ENCODE results near the gene THRAP3. TPM values are rescaled to one million over a fixed set of nuclear protein-coding genes. Genes with fewer than 3 reads are reported as not detected.

THRAP3 gene
- total and polyA plus RNA-seq, 9 of the 15 experiments (the other 6 are each of a cell fraction or from before 2014, with no cell fraction given): 66.2 to 135 (median 113) TPM

- FAIRE-seq (no peak), DNase-seq (ENCODE audit: extremely low read depth in 1 of 4, low spot score in 3 of 4) (no peak), ATAC-seq (no peak)
- TF ChIP-seq MCM2 (IDR thresholded peaks at IDR 0.05; ENCODE audit: low read depth): no peak
- TF ChIP-seq FOSL1 (tag; conservative IDR thresholded peaks at IDR 0.05): no peak
- no peak for TF ChIP-seq ZNF766 (CRISPR knock-in tag; conservative IDR thresholded peaks at IDR 0.05)
- TF ChIP-seq ZNF644 (tag; IDR thresholded peaks at IDR 0.05; ENCODE audit: low read depth): no peak
- no peak for TF ChIP-seq CHD4 (IDR thresholded peaks at IDR 0.05; ENCODE audit: insufficient read depth, insufficient replicate concordance, low read depth, low read length, poor library complexity, severe bottlenecking)
- TF ChIP-seq ZBTB43 (CRISPR knock-in tag; IDR thresholded peaks at IDR 0.05): no peak
- TF ChIP-seq ZBTB5 (IDR thresholded peaks at IDR 0.05): no peak
- no peak for TF ChIP-seq SNIP1 (IDR thresholded peaks at IDR 0.05; ENCODE audit: low read depth)
- TF ChIP-seq CXXC5 (CRISPR knock-in tag; IDR thresholded peaks at IDR 0.05): no peak
- no peak for TF ChIP-seq SIN3A (IDR thresholded peaks at IDR 0.05; ENCODE audit: borderline replicate concordance in 2 of 2, control insufficient read depth in 1 of 2, low read depth in 2 of 2, low read length in 2 of 2)
- no peak for TF ChIP-seq TRIM28 (IDR thresholded peaks at IDR 0.05)
- TF ChIP-seq MAFK (IDR thresholded peaks at IDR 0.05; ENCODE audit: low read length): no peak
- no peak for TF ChIP-seq SRSF7 (optimal IDR thresholded peaks at IDR 0.05; ENCODE audit: low read depth, low read length)
- Histone ChIP-seq H3K27ac (ENCODE audit: extremely low read depth, low read depth, low read length) (no peak overlapping the region), H3K27me3 (ENCODE audit: control insufficient read depth in 2 of 2, insufficient read depth in 2 of 2, low read length in 2 of 2) (no peaks in the 10 kb centered on the region), H2AFZ (ENCODE audit: low read depth, low read length) (no peak overlapping the region), H3K9ac (ENCODE audit: insufficient read depth in 1 of 2, low read depth in 2 of 2, low read length in 2 of 2) (0 out of 4 replicates have a peak overlapping the region, but pooled peaks of 1 of the 2 experiments have one; percentile 7), H4K20me1 (replicated peaks; ENCODE audit: control insufficient read depth, insufficient read depth, low read length) (peaks cover 9% of the 10 kb centered on the region; the same call in 1 of the 2 replicates), H3K36me3 (ENCODE audit: control insufficient read depth, insufficient read depth, low read length) (peaks cover 90% of the 10 kb centered on the region; the same call in 2 of the 3 replicates), H3K4me1 (replicated peaks in 1 of 2; ENCODE audit: control insufficient read depth in 2 of 2, insufficient read depth in 2 of 2, low read length in 2 of 2) (peaks cover 5 to 16% of the 10 kb centered on the region in 2 experiments; a peak in 4 of 5 replicates), H3K4me2 (ENCODE audit: insufficient read depth, low read length) (no peak overlapping the region), H3K79me2 (ENCODE audit: control insufficient read depth, insufficient read depth, low read length) (no peaks in the 10 kb centered on the region), H3K9me1 (ENCODE audit: control insufficient read depth, insufficient read depth, low read length) (no peaks in the 10 kb centered on the region), H3K9me3 (replicated peaks; ENCODE audit: control insufficient read depth, insufficient read depth, low read depth, low read length) (no peaks in the 10 kb centered on the region), H3K4me3 (no peak overlapping the region)
- CTCF ChIA-PET (ENCODE audit: low intra/inter-chr PET ratio): no interaction called here
- intact Hi-C loops (cut with micrococcal nuclease): no loop called here
- BruUV-seq (replicated peaks): no TSS peak
- in situ Hi-C loops (cut with MboI): no loop called here
- WGBS (ENCODE audit: insufficient coverage, low coverage, missing lambda C conversion rate): 90% methylated on average over 14 of the region's 14 CpGs
- POLR2A ChIA-PET: interaction anchor here (0.7 to 1.6 kb wide), 7 partner anchors 8 to 45 kb away, joined by 3 to 10 read pairs (median 4); partner anchors contain the start of gene SH3D21
These were observed 127.2 kb downstream of the THRAP3 start for GRCh38 chr1:36351227-36351977.

Measured in K562 (cell line).